Sigmoid colon (tissue), 7 donors: ENCODE measurements around the gene PARVG. TPM values are rescaled to one million over a fixed set of nuclear protein-coding genes. Genes with fewer than 3 reads are reported as not detected.

Experiments
- DNase-seq: peaks from one replicate; pipeline ENCODE4 v3.0.0-alpha.2; 2019
- H3K27ac ChIP-seq, 4 donors: fragments of 200-600 bp; sonication (generic); one replicate each; pipeline ENCODE4 v1.5.1; 2016 to 2019; ENCODE audit warnings: mild to moderate bottlenecking in 1 of 4
- H3K27me3 ChIP-seq, 3 donors: fragments of 200-600 bp; sonication (generic); one replicate each; pipeline ENCODE4 v1.5.1; 2019; ENCODE audit warnings: mild to moderate bottlenecking in 1 of 3
- H3K36me3 ChIP-seq, 4 donors: fragments of 200-600 bp; sonication (generic); one replicate each; pipeline ENCODE4 v1.5.1; 2016 to 2019
- H3K4me1 ChIP-seq, 4 donors: fragments of 200-600 bp; sonication (generic); one replicate each; pipeline ENCODE4 v1.5.1; 2017 to 2019
- H3K4me3 ChIP-seq, 4 donors: fragments of 200-600 bp; sonication (generic); one replicate each; pipeline ENCODE4 v1.5.1; 2017 to 2019; ENCODE audit warnings: mild to moderate bottlenecking in 2 of 4, moderate library complexity in 1 of 4
- H3K9me3 ChIP-seq, 4 donors: fragments of 200-600 bp in 3 of 4; sonication (generic) in 3 of 4; one replicate each; pipeline versions ENCODE4 v1.5.1 to v1.6.1; 2013 to 2019
- EP300 ChIP-seq, 4 donors: sonication (generic); formaldehyde crosslinking; IDR thresholded peaks; one replicate each; pipeline ENCODE4 v1.6.1; 2017; ENCODE audit warnings: antibody characterized with exemption in 4 of 4
- POLR2A ChIP-seq, 2 donors: fragments of 450-650 bp; IDR thresholded peaks; one replicate each; pipeline ENCODE4 v1.6.1; 2016; ENCODE audit warnings: antibody characterized with exemption in 2 of 2, mild to moderate bottlenecking in 2 of 2, moderate library complexity in 2 of 2
- POLR2AphosphoS5 ChIP-seq, 4 donors: sonication (generic); formaldehyde crosslinking; IDR thresholded peaks; one replicate each; pipeline ENCODE4 v1.6.1; 2017; ENCODE audit warnings: antibody characterized with exemption in 4 of 4
- WGBS, 2 donors: extraction: QIAGEN DNeasy Blood & Tissue Kit; methylation state at CpG; one replicate each; pipeline ENCODE4 v1.1.7; 2013; 5-methylcytosine and 5-hydroxymethylcytosine counted together
- intact Hi-C: fragments of 100-400 bp; cut with DNase I; formaldehyde crosslinking; loops from one replicate; pipeline ENCODE4 v1.15.1; 2023
- polyA plus RNA-seq, 3 donors: library from polyadenylated mRNA; stranded (reverse); fragments of 200-250 nt; gene quantifications; one replicate each; pipeline ENCODE4 v1.2.3, GENCODE V29; 2013
- total RNA-seq, 4 donors: library from RNA; depleted of rRNA; stranded (reverse); fragments of >200 nt; gene quantifications; one replicate each; pipeline ENCODE4 v1.1.0, GENCODE V29; 2016
- TF ChIP-seq, protein P1 (sequence below), 4 experiments: fragments of 450-650 bp in 3 of 4; fragments of 200-600 bp in 1 of 4; IDR thresholded peaks; one replicate each; pipeline ENCODE4 v1.5.1; 2016 to 2019; ENCODE audit warnings: antibody characterized with exemption in 4 of 4, mild to moderate bottlenecking in 3 of 4, moderate library complexity in 2 of 4
- donor health status: healthy with polysubstance abuse.
- donor health status: Bipolar disorder and iron deficiency.
- donor health status: healthy.

PARVG gene
- total and polyA plus RNA-seq, 7 donors, result 3.0 to 65.1 (median 9.8) TPM

DNA sequence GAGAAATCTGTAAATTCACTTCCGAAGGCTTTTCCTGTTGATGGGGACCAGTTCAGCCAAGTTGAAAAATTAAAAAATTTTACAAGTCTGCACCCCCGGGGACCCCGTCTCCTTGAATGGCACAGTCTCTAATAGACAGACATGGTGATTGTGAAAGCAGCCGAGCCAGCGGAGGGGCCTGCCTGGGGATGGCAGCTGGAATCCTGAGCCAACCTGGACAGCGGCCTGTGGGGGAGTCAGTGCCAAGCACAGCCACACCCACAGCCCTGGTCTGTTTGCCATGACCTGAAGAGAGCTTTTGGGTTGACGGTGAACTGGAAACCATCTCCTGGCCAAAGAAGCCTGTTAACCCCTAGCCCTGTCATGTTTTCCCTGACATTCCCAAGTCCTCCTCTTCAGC is 64.7 kb downstream of the PARVG start:
- Histone ChIP-seq H3K36me3 (peaks cover 0 to 19% (median 4%) of the 10 kb centered on the region in 4 donors), H3K4me1 (no peaks in the 10 kb centered on the region), H3K27me3 (no peaks in the 10 kb centered on the region), H3K9me3 (peaks cover 0 to 6% (median 4%) of the 10 kb centered on the region in 4 donors), H3K4me3 (no peak overlapping the region), H3K27ac (no peak overlapping the region)
- TF ChIP-seq POLR2A (IDR thresholded peaks at IDR 0.05) (no peak), POLR2AphosphoS5 (IDR thresholded peaks at IDR 0.05) (no peak), EP300 (IDR thresholded peaks at IDR 0.05) (no peak)
- TF ChIP-seq, protein P1, sequence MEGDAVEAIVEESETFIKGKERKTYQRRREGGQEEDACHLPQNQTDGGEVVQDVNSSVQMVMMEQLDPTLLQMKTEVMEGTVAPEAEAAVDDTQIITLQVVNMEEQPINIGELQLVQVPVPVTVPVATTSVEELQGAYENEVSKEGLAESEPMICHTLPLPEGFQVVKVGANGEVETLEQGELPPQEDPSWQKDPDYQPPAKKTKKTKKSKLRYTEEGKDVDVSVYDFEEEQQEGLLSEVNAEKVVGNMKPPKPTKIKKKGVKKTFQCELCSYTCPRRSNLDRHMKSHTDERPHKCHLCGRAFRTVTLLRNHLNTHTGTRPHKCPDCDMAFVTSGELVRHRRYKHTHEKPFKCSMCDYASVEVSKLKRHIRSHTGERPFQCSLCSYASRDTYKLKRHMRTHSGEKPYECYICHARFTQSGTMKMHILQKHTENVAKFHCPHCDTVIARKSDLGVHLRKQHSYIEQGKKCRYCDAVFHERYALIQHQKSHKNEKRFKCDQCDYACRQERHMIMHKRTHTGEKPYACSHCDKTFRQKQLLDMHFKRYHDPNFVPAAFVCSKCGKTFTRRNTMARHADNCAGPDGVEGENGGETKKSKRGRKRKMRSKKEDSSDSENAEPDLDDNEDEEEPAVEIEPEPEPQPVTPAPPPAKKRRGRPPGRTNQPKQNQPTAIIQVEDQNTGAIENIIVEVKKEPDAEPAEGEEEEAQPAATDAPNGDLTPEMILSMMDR (IDR thresholded peaks at IDR 0.05), result no peak
- intact Hi-C loops, result no loop called here
- DNase-seq, result no peak
- 82 to 89% methylated on average over 7 of the region's 7 CpGs for WGBS, 2 donors

DNA sequence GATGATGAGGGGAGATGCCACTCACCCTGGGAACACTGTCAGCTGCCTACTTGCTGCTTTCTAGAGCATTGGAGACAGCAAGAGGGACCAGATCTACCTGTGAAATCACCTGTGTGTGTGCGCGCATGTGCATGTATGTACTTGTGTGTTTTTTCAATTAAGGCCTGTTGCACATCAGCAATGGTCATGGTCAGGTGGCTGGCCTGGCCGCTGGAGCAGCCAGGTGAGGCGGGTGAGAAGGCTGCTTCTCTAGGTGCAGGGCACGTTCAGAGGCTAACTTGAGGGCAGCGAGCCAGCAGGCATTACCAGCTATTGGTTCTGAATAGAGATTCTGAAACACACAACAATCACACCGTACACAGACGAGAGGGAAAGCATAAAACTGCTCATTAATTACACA is 65.1 kb downstream of the PARVG start:
- intact Hi-C loops, result no loop called here
- no peak for DNase-seq
- no peak overlapping the region for H3K4me3 ChIP-seq
- WGBS, 2 donors, result 80 to 90% methylated on average over 8 of the region's 8 CpGs
- TF ChIP-seq POLR2AphosphoS5 (IDR thresholded peaks at IDR 0.05) (no peak), POLR2A (IDR thresholded peaks at IDR 0.05) (no peak), EP300 (IDR thresholded peaks at IDR 0.05) (no peak)
- TF ChIP-seq, protein P1 (IDR thresholded peaks at IDR 0.05), result no peak
- no peak overlapping the region for H3K27ac ChIP-seq
- H3K9me3 ChIP-seq, result peaks cover 0 to 6% (median 4%) of the 10 kb centered on the region in 4 donors
- no peaks in the 10 kb centered on the region for H3K27me3 ChIP-seq
- no peaks in the 10 kb centered on the region for H3K4me1 ChIP-seq
- peaks cover 0 to 19% (median 4%) of the 10 kb centered on the region in 4 donors for H3K36me3 ChIP-seq

DNA sequence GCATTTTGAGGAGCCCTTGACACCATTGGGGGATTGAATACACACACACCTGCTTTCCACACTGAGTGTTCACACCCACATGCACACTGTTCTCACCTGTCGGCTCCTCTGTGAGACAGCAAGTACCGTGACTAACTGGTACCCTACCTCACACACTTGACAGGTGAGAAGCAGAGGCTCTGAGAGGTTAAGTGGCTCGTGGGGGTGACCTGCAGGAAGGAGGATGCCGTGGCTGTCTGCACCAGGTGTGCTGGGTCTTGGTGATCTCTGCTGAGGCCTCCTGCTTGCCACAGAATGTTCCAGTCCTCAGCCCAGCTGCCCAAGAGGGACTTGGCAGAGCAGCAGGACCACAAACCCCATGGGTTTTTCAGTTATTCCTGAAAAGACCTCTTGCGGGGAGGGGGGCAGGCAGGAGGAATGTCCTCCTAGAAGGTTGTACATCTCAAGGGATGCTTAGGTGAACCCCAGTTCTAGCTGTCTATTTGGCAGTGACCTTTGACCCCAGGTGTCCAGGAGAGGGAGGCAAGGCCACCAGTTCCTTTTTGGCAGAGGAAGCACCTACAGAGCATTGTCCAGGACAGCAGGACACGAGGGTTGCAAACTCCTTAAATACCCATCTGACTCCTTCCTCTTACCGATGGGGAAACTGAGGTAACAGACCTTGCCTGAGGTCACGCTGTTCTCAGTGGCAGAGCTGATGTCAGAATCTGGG is 66.0 kb downstream of the PARVG start:
- H3K9me3 ChIP-seq, result peaks cover 0 to 6% (median 4%) of the 10 kb centered on the region in 4 donors
- no peak for DNase-seq
- WGBS, 2 donors, result 69 to 84% methylated on average over 8 of the region's 8 CpGs
- H3K27me3 ChIP-seq, result no peaks in the 10 kb centered on the region
- intact Hi-C loops, result no loop called here
- H3K27ac ChIP-seq, result no peak overlapping the region
- peaks cover 0 to 19% (median 4%) of the 10 kb centered on the region in 4 donors for H3K36me3 ChIP-seq
- TF ChIP-seq, protein P1 (IDR thresholded peaks at IDR 0.05), result no peak
- TF ChIP-seq EP300 (IDR thresholded peaks at IDR 0.05), result no peak
- TF ChIP-seq POLR2A (IDR thresholded peaks at IDR 0.05), result no peak
- TF ChIP-seq POLR2AphosphoS5 (IDR thresholded peaks at IDR 0.05), result no peak
- H3K4me3 ChIP-seq, result no peak overlapping the region
- no peaks in the 10 kb centered on the region for H3K4me1 ChIP-seq

DNA sequence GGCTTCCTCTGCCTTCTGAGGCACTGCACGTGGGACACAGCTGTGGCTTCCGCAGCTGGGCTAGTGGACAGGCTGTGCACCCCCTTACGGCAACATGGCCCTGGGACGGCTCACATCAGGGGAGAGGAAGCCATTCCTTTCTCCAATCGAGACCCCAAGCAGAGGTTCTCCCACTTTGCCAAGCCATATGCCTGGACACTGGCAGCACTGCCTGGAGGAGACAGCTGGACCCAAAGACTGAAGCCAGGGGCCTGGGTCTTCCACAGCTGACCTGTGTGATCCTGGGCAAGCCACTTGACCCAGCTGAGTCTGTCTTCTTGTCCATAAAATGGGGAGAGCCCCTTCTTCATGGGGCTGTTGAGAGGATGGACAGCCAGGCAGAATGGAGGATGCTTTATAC is 66.6 kb downstream of the PARVG start:
- no peak overlapping the region for H3K27ac ChIP-seq
- peaks cover 0 to 19% (median 4%) of the 10 kb centered on the region in 4 donors for H3K36me3 ChIP-seq
- peaks cover 0 to 6% (median 4%) of the 10 kb centered on the region in 4 donors for H3K9me3 ChIP-seq
- no peaks in the 10 kb centered on the region for H3K27me3 ChIP-seq
- no peak for DNase-seq
- intact Hi-C loops, result no loop called here
- TF ChIP-seq, protein P1 (IDR thresholded peaks at IDR 0.05), result no peak
- TF ChIP-seq EP300 (IDR thresholded peaks at IDR 0.05) (no peak), POLR2AphosphoS5 (IDR thresholded peaks at IDR 0.05) (no peak), POLR2A (IDR thresholded peaks at IDR 0.05) (no peak)
- H3K4me1 ChIP-seq, result no peaks in the 10 kb centered on the region
- 79 to 88% methylated on average over 5 of the region's 5 CpGs for WGBS, 2 donors
- H3K4me3 ChIP-seq, result no peak overlapping the region
